Karpas-422 (cell line): Measurements from ENCODE around the gene TLE4. TPM values are rescaled to one million over a fixed set of nuclear protein-coding genes. Genes with fewer than 3 reads are reported as not detected.

Experiments used
- DNase-seq: peaks from one replicate; pipeline ENCODE4 v3.0.0-alpha.2; 2015
- H2AFZ ChIP-seq: fragments of 200-600 bp; sonication (generic); 2 replicates; pipeline ENCODE4 v1.6.1; 2014; ENCODE audit warnings: antibody characterized with exemption, low read length, mixed read lengths
- H3K27ac ChIP-seq: fragments of 200-600 bp; sonication (generic); 2 replicates; pipeline ENCODE4 v1.5.1; 2014; ENCODE audit warnings: mild to moderate bottlenecking, low read length, moderate library complexity
- H3K27me3 ChIP-seq: fragments of 200-600 bp; sonication (generic); 2 replicates; pipeline ENCODE4 v1.6.1; 2014; ENCODE audit warnings: low read length, mixed read lengths
- H3K36me3 ChIP-seq: fragments of 200-600 bp; sonication (generic); 2 replicates; pipeline ENCODE4 v1.6.1; 2014; ENCODE audit warnings: low read length, mixed read lengths; ENCODE audit not compliant: insufficient read depth
- H3K4me1 ChIP-seq: fragments of 200-600 bp; sonication (generic); 2 replicates; pipeline ENCODE4 v1.6.1; 2014; ENCODE audit warnings: mild to moderate bottlenecking, low read length, mixed read lengths
- H3K4me2 ChIP-seq: fragments of 200-600 bp; sonication (generic); 2 replicates; pipeline ENCODE4 v1.6.1; 2014; ENCODE audit warnings: low read length, low read depth, mild to moderate bottlenecking; ENCODE audit not compliant: poor library complexity, severe bottlenecking
- H3K4me3 ChIP-seq: fragments of 200-600 bp; sonication (generic); 2 replicates; pipeline ENCODE4 v1.5.1; 2014; ENCODE audit warnings: mild to moderate bottlenecking, antibody characterized with exemption, low read length, mixed read lengths
- H3K79me2 ChIP-seq: fragments of 200-600 bp; sonication (generic); 2 replicates; pipeline ENCODE4 v1.6.1; 2014; ENCODE audit warnings: mild to moderate bottlenecking, low read length, mixed read lengths
- H3K9ac ChIP-seq: fragments of 200-600 bp; sonication (generic); 2 replicates; pipeline ENCODE4 v1.6.0; 2014; ENCODE audit warnings: low read length
- H3K9me2 ChIP-seq: fragments of 200-600 bp; sonication (generic), shearing (Covaris generic); replicated peaks from 2 replicates; pipeline ENCODE4 v1.6.0; 2014; ENCODE audit warnings: mild to moderate bottlenecking, low read length, moderate library complexity; ENCODE audit not compliant: insufficient read depth
- H3K9me3 ChIP-seq: fragments of 300-700, 200-600 bp; sonication (generic); 2 replicates; pipeline ENCODE4 v1.6.1; 2014; ENCODE audit warnings: low read length, mixed read lengths
- H4K20me1 ChIP-seq: fragments of 200-600 bp; sonication (generic); 2 replicates; pipeline ENCODE4 v1.6.1; 2014; ENCODE audit warnings: mild to moderate bottlenecking, antibody characterized with exemption, low read length, low read depth; ENCODE audit not compliant: insufficient read depth
- total RNA-seq: library from RNA; depleted of rRNA; stranded (reverse); fragments of >200 nt; shearing (Covaris generic); gene quantifications from 2 replicates; pipeline ENCODE4 v1.2.3, GENCODE V29; 2014; ENCODE audit warnings: low replicate concordance

Gene TLE4
- total RNA-seq, 1 experiment from 2014 or later = 65.3 TPM

DNA sequence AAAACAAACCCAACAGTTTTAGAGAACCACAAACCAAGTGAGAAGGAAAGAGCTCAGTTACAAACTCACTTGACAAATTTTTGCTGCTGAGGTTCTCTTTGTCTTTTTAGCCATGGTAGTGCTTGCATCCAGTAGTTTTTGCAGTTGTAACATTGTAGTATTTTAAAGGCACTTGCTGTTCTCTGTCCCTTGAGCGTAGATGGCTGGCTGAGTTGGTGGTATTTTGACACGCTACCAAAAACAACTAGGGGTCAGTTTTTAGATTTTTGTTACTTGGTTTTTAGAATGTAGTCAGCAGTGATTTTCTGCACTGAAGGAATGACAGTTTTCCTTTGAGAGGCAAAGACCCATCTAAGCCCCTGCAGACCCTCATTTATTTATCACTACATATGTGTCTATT lies 58.0 kb downstream of the TLE4 start:
- Histone ChIP-seq H2AFZ (no peak overlapping the region), H3K4me1 (peaks cover 35% of the 10 kb centered on the region), H3K27ac (no peak overlapping the region), H3K79me2 (peaks cover 94% of the 10 kb centered on the region), H3K36me3 (peaks cover 11% of the 10 kb centered on the region; the same call in 1 of the 2 replicates), H3K9me2 (no peaks in the 10 kb centered on the region), H4K20me1 (no peaks in the 10 kb centered on the region), H3K9ac (no peak overlapping the region), H3K4me2 (no peak overlapping the region), H3K27me3 (no peaks in the 10 kb centered on the region), H3K9me3 (no peaks in the 10 kb centered on the region), H3K4me3 (no peak overlapping the region)
- no peak for DNase-seq

DNA sequence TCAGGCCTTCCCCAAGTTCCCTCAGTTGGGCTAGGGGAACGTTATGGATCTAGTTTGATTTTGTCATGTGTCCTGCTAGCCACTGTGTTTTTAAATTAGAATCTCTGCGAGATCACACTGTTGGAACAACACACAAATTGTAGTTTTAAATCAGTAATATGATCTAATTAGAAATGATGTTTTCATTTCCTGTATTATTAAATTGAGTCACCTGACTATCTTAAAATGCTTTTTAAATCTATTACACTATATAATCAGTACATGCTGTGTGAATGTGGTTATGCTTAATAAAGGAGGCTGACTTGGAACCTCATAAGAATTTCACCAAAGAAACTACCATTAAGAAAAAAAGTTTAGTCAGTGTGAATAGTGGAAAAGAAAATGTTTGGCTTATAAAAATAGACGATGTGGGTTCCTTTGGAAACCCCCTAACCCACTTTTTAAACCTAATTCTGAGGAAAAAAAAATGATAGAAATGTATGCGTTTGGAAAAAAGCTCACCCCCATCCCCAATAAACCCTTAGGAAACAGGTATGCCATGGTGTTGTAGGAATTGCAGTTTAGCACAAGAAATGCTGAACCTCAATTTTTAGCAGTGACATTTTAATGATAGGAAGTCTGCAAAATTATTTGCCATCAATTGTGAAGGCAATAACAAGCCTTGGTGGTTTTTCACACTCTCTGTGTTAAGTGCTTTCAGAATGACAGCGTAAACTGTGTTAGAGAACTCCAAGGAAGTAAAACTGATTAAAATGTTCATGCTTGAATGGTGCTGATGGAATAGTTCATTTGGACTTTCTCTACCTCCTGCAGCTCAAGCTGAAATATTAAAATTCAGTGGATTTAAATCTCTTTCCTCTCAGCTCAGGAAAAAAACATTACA lies 59.0 kb downstream of the TLE4 start:
- H3K4me1 ChIP-seq = peaks cover 29% of the 10 kb centered on the region
- H3K36me3 ChIP-seq = peaks cover 16% of the 10 kb centered on the region
- no peak overlapping the region for H3K9ac ChIP-seq
- H4K20me1 ChIP-seq = no peaks in the 10 kb centered on the region
- H2AFZ ChIP-seq = no peak overlapping the region
- H3K79me2 ChIP-seq = peaks cover 98% of the 10 kb centered on the region
- H3K27ac ChIP-seq = no peak overlapping the region
- no peak for DNase-seq
- H3K9me2 ChIP-seq = no peaks in the 10 kb centered on the region
- H3K9me3 ChIP-seq = no peaks in the 10 kb centered on the region
- H3K27me3 ChIP-seq = no peaks in the 10 kb centered on the region
- no peak overlapping the region for H3K4me3 ChIP-seq
- no peak overlapping the region for H3K4me2 ChIP-seq

GRCh38 chr9:79632060-79632459 lies 60.3 kb downstream of the TLE4 start:
- Histone ChIP-seq H3K4me2 (no peak overlapping the region), H2AFZ (no peak overlapping the region), H3K9me2 (no peaks in the 10 kb centered on the region), H3K4me1 (peaks cover 26% of the 10 kb centered on the region), H3K79me2 (peaks cover 98% of the 10 kb centered on the region), H3K4me3 (no peak overlapping the region), H4K20me1 (no peaks in the 10 kb centered on the region), H3K9ac (no peak overlapping the region), H3K27me3 (no peaks in the 10 kb centered on the region), H3K9me3 (no peaks in the 10 kb centered on the region), H3K27ac (no peak overlapping the region), H3K36me3 (peaks cover 25% of the 10 kb centered on the region)
- no peak for DNase-seq

DNA sequence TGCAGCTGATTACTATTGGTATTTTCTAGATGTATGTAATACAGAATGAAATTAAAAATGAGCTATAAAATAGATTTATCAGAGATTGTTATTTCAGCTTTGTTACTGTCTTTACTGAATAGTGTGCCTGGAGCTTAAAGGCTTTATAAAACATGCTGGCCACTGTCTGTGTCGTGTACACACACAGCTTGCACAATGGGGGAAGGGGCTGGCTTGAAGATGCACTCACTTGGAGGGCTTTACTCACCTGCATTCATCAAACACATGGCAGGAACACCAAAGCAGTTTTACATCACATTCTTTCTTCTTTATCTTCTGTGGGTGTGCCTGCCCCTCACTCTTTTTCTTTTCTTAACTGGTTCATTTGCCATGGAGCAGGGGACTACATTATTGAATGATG lies 60.9 kb downstream of the TLE4 start:
- Histone ChIP-seq H3K4me2 (no peak overlapping the region), H3K79me2 (peaks cover 98% of the 10 kb centered on the region), H3K4me1 (peaks cover 26% of the 10 kb centered on the region), H3K9me3 (no peaks in the 10 kb centered on the region), H3K27ac (no peak overlapping the region), H2AFZ (no peak overlapping the region), H3K9me2 (no peaks in the 10 kb centered on the region), H4K20me1 (no peaks in the 10 kb centered on the region), H3K27me3 (no peaks in the 10 kb centered on the region), H3K36me3 (peaks cover 27% of the 10 kb centered on the region), H3K4me3 (no peak overlapping the region), H3K9ac (no peak overlapping the region)
- no peak for DNase-seq

DNA sequence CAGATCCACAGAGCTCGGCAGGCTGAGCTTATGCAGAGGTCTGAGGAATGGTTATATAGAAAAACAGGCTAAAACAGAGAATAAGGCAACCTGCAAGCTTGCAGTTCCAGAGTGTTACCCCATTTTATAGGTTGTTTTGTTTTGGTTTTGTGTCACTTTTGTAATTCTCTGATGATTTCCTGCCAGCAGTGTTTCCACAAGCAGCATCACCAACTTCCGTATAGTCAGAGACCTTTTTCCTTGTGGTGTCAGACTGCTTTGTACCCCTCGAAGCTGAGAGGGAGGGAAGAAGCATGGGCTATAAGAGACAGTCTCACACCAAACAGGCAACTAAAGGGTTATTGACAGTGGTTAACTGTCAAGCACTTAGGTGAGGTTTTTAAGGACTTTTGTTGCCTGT lies 61.8 kb downstream of the TLE4 start:
- DNase-seq = no peak
- Histone ChIP-seq H3K79me2 (peaks cover 98% of the 10 kb centered on the region), H3K9me3 (no peaks in the 10 kb centered on the region), H3K27me3 (no peaks in the 10 kb centered on the region), H4K20me1 (no peaks in the 10 kb centered on the region), H3K4me2 (no peak overlapping the region), H2AFZ (no peak overlapping the region), H3K4me3 (no peak overlapping the region), H3K9me2 (no peaks in the 10 kb centered on the region), H3K4me1 (peaks cover 18% of the 10 kb centered on the region), H3K9ac (no peak overlapping the region), H3K27ac (no peak overlapping the region), H3K36me3 (peaks cover 29% of the 10 kb centered on the region)

- H3K27ac ChIP-seq = no peak overlapping the region
- no peaks in the 10 kb centered on the region for H4K20me1 ChIP-seq
- H3K4me3 ChIP-seq = no peak overlapping the region
- no peaks in the 10 kb centered on the region for H3K9me3 ChIP-seq
- no peak for DNase-seq
- no peak overlapping the region for H3K9ac ChIP-seq
- peaks cover 37% of the 10 kb centered on the region for H3K36me3 ChIP-seq
- peaks cover 89% of the 10 kb centered on the region for H3K79me2 ChIP-seq
- H3K4me2 ChIP-seq = no peak overlapping the region
- no peak overlapping the region for H2AFZ ChIP-seq
- H3K4me1 ChIP-seq = no peaks in the 10 kb centered on the region
- no peaks in the 10 kb centered on the region for H3K9me2 ChIP-seq
- H3K27me3 ChIP-seq = no peaks in the 10 kb centered on the region
Observed at GRCh38 chr9:79637177-79637925, 65.6 kb downstream of the TLE4 start.

DNA sequence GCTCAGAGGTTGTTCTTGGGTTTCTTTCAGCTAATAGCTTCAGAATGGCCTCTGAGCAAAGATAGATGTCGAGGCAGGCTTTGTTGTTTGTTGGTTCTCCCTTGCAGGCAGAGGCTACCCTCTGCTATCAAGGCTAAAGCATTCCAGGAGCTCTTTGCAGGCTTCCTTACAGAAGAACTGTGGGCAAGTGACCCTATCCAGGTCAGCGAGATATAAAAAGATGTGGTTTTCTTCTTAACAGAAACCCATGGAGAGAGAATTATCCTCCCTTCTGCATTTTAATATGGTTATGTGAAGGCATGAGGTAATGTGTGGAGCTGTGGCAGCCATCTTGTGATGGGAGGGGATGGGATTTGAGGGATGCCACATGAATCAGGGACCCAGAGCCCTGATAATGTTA lies 67.0 kb downstream of the TLE4 start:
- Histone ChIP-seq H3K27ac (no peak overlapping the region), H3K4me3 (no peak overlapping the region), H3K4me2 (no peak overlapping the region), H3K4me1 (no peaks in the 10 kb centered on the region), H2AFZ (no peak overlapping the region), H3K9me2 (no peaks in the 10 kb centered on the region), H3K79me2 (peaks cover 89% of the 10 kb centered on the region), H4K20me1 (no peaks in the 10 kb centered on the region), H3K36me3 (peaks cover 52% of the 10 kb centered on the region), H3K27me3 (no peaks in the 10 kb centered on the region), H3K9ac (no peak overlapping the region), H3K9me3 (peaks cover 8% of the 10 kb centered on the region)
- no peak for DNase-seq

DNA sequence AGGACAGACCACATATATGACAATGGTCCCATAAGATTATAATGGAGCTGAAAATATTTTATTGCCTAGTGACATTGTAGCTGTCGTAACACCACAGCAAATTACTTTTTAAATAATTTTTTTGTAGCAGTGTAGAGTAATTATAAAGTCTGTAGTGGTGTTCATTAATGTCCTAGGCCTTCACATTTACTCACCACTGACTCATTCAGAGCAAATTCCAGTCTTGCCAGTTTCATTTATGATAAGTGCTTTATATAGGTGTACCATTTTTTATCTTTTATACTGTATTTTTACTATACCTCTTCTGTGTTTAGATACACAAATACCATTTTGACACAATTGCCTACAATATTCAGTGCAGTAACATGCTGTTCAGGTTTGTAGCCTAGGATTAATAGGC lies 67.6 kb downstream of the TLE4 start:
- H3K36me3 ChIP-seq = peaks cover 53% of the 10 kb centered on the region
- H3K27me3 ChIP-seq = no peaks in the 10 kb centered on the region
- H2AFZ ChIP-seq = no peak overlapping the region
- H3K9me3 ChIP-seq = peaks cover 9% of the 10 kb centered on the region
- H3K4me2 ChIP-seq = no peak overlapping the region
- no peaks in the 10 kb centered on the region for H3K9me2 ChIP-seq
- H3K4me3 ChIP-seq = no peak overlapping the region
- no peak overlapping the region for H3K27ac ChIP-seq
- H3K79me2 ChIP-seq = peaks cover 89% of the 10 kb centered on the region
- H3K4me1 ChIP-seq = no peaks in the 10 kb centered on the region
- H3K9ac ChIP-seq = no peak overlapping the region
- H4K20me1 ChIP-seq = no peaks in the 10 kb centered on the region
- DNase-seq = no peak
